ENCODE measurements around the gene C17orf75. TPM values are rescaled to one million over a fixed set of nuclear protein-coding genes. Genes with fewer than 3 reads are reported as not detected.

The C17orf75 gene
- total and polyA plus RNA-seq, 10 of the 15 experiments (the other 5 are each of a cell fraction or from before 2014, with no cell fraction given): 21.7 to 53.0 (median 27.3) TPM

GRCh38 chr17:32297424-32297823 is 44.5 kb downstream of the C17orf75 start:
- H3K4me3 ChIP-seq: no peak overlapping the region
- intact Hi-C loops (cut with micrococcal nuclease; ENCODE audit: unreplicated experiment) (no loop called here), in situ Hi-C loops (cut with MboI) (no loop called here)
- no peak overlapping the region for H3K27ac ChIP-seq (ENCODE audit: control insufficient read depth, insufficient read depth)
- no TSS peak for BruUV-seq (replicated peaks)
- ATAC-seq (no peak), DNase-seq (ENCODE audit: low read depth, low spot score) (no peak), FAIRE-seq (no peak)
- POLR2A ChIA-PET: no interaction called here
- H3K9me3 ChIP-seq (replicated peaks; ENCODE audit: control insufficient read depth, insufficient read depth, low read length): no peaks in the 10 kb centered on the region
- H3K4me2 ChIP-seq (ENCODE audit: control insufficient read depth, insufficient read depth): no peak overlapping the region
- H3K4me1 ChIP-seq (ENCODE audit: control insufficient read depth, insufficient read depth, low read length): peaks cover 7% of the 10 kb centered on the region
- no peak overlapping the region for H2AFZ ChIP-seq (ENCODE audit: control insufficient read depth, low read depth, low read length)
- H3K27me3 ChIP-seq (replicated peaks in 1 of 2; ENCODE audit: control insufficient read depth in 2 of 2, insufficient read depth in 2 of 2, low read length in 1 of 2): peaks cover 0 to 2% of the 10 kb centered on the region in 2 experiments; a peak in 1 of 4 replicates
- H4K20me1 ChIP-seq (ENCODE audit: control insufficient read depth, insufficient read depth): no peaks in the 10 kb centered on the region; the same call in 1 of the 2 replicates
- RAD21 ChIA-PET (ENCODE audit: unreplicated experiment): no interaction called here
- SMC1A ChIA-PET (ENCODE audit: uncharacterized antibody, unreplicated experiment): interaction anchor here (0.6 kb wide), 1 partner anchor 147 kb away, joined by 3 read pairs; no protein-coding TSS in a partner anchor
- WGBS (ENCODE audit: insufficient coverage, insufficient replicate concordance, low lambda C conversion rate, missing lambda C conversion rate): 63% methylated on average over 2 of the region's 2 CpGs
- no peak for TF ChIP-seq MLLT1 (IDR thresholded peaks at IDR 0.05)
- H3K36me3 ChIP-seq (ENCODE audit: control insufficient read depth in 2 of 2, insufficient read depth in 2 of 2, low read length in 1 of 2): no peaks in the 10 kb centered on the region
- no peak overlapping the region for H3K9ac ChIP-seq (ENCODE audit: control insufficient read depth, insufficient read depth, low read length)
- CTCF ChIA-PET: no interaction called here
- H3K79me2 ChIP-seq (ENCODE audit: control insufficient read depth, insufficient read depth, low read length): no peaks in the 10 kb centered on the region

- in situ Hi-C loops (cut with MboI): no loop called here
- SMC1A ChIA-PET (ENCODE audit: uncharacterized antibody, unreplicated experiment): no interaction called here
- 44% methylated on average over 4 of the region's 4 CpGs for WGBS (ENCODE audit: insufficient coverage, insufficient replicate concordance, low lambda C conversion rate, missing lambda C conversion rate)
Measured at GRCh38 chr17:32292094-32292493, 49.9 kb downstream of the C17orf75 start.

More at GRCh38 chr17:32292094-32292493, 49.9 kb downstream of the C17orf75 start:
- ATAC-seq: no peak
- H3K4me1 ChIP-seq (ENCODE audit: control insufficient read depth, insufficient read depth, low read length): peaks cover 7% of the 10 kb centered on the region
- RAD21 ChIA-PET (ENCODE audit: unreplicated experiment): interaction anchor here (1.0 kb wide), 1 partner anchor 26 kb away, joined by 5 read pairs; no protein-coding TSS in a partner anchor
- no peak overlapping the region for H2AFZ ChIP-seq (ENCODE audit: control insufficient read depth, low read depth, low read length)
- CTCF ChIA-PET: no interaction called here
- POLR2A ChIA-PET: no interaction called here
- H3K27me3 ChIP-seq (replicated peaks in 1 of 2; ENCODE audit: control insufficient read depth in 2 of 2, insufficient read depth in 2 of 2, low read length in 1 of 2): 0 out of 4 replicates have a peak, but pooled peaks cover 0 to 2% of the 10 kb centered on the region in 2 experiments
- no peaks in the 10 kb centered on the region for H3K36me3 ChIP-seq (ENCODE audit: control insufficient read depth in 2 of 2, insufficient read depth in 2 of 2, low read length in 1 of 2)
- no peaks in the 10 kb centered on the region for H3K79me2 ChIP-seq (ENCODE audit: control insufficient read depth, insufficient read depth, low read length)
- TF ChIP-seq KLF5 (IDR thresholded peaks at IDR 0.05; ENCODE audit: partially characterized antibody) (no peak), SREBF2 (IDR thresholded peaks at IDR 0.05; ENCODE audit: low read length) (no peak), ATF7 (IDR thresholded peaks at IDR 0.05; ENCODE audit: low read depth) (no peak)
- TF ChIP-seq, protein P1, sequence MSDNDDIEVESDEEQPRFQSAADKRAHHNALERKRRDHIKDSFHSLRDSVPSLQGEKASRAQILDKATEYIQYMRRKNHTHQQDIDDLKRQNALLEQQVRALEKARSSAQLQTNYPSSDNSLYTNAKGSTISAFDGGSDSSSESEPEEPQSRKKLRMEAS (IDR thresholded peaks at IDR 0.05; ENCODE audit: low read depth, low read length): no peak
- TF ChIP-seq, protein P2, sequence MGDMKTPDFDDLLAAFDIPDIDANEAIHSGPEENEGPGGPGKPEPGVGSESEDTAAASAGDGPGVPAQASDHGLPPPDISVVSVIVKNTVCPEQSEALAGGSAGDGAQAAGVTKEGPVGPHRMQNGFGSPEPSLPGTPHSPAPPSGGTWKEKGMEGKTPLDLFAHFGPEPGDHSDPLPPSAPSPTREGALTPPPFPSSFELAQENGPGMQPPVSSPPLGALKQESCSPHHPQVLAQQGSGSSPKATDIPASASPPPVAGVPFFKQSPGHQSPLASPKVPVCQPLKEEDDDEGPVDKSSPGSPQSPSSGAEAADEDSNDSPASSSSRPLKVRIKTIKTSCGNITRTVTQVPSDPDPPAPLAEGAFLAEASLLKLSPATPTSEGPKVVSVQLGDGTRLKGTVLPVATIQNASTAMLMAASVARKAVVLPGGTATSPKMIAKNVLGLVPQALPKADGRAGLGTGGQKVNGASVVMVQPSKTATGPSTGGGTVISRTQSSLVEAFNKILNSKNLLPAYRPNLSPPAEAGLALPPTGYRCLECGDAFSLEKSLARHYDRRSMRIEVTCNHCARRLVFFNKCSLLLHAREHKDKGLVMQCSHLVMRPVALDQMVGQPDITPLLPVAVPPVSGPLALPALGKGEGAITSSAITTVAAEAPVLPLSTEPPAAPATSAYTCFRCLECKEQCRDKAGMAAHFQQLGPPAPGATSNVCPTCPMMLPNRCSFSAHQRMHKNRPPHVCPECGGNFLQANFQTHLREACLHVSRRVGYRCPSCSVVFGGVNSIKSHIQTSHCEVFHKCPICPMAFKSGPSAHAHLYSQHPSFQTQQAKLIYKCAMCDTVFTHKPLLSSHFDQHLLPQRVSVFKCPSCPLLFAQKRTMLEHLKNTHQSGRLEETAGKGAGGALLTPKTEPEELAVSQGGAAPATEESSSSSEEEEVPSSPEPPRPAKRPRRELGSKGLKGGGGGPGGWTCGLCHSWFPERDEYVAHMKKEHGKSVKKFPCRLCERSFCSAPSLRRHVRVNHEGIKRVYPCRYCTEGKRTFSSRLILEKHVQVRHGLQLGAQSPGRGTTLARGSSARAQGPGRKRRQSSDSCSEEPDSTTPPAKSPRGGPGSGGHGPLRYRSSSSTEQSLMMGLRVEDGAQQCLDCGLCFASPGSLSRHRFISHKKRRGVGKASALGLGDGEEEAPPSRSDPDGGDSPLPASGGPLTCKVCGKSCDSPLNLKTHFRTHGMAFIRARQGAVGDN (IDR thresholded peaks at IDR 0.05): no peak
- no peak overlapping the region for H3K9ac ChIP-seq (ENCODE audit: control insufficient read depth, insufficient read depth, low read length)
- no peak overlapping the region for H3K4me3 ChIP-seq
- H4K20me1 ChIP-seq (ENCODE audit: control insufficient read depth, insufficient read depth): no peaks in the 10 kb centered on the region
- DNase-seq (ENCODE audit: low read depth, low spot score): no peak
- FAIRE-seq: no peak
- BruUV-seq (replicated peaks): no TSS peak
- H3K4me2 ChIP-seq (ENCODE audit: control insufficient read depth, insufficient read depth): no peak overlapping the region
- intact Hi-C loops (cut with micrococcal nuclease; ENCODE audit: unreplicated experiment): no loop called here
- no peaks in the 10 kb centered on the region for H3K9me3 ChIP-seq (replicated peaks; ENCODE audit: control insufficient read depth, insufficient read depth, low read length)
- no peak overlapping the region for H3K27ac ChIP-seq (ENCODE audit: control insufficient read depth, insufficient read depth)
